ENCODE measurements around the gene TMEM184C. TPM values are rescaled to one million over a fixed set of nuclear protein-coding genes. Genes with fewer than 3 reads are reported as not detected.

Gene TMEM184C
- total RNA-seq, 1 donor from 2014 or later = 49.8 TPM

- no peaks in the 10 kb centered on the region for H3K27me3 Mint-ChIP-seq
- no peak overlapping the region for H3K4me3 Mint-ChIP-seq (ENCODE audit: low read depth)
- peaks cover 24% of the 10 kb centered on the region for H3K36me3 Mint-ChIP-seq (ENCODE audit: insufficient read depth)
- H3K27ac Mint-ChIP-seq = peak overlapping the region; percentile 15
- peaks cover 1% of the 10 kb centered on the region for H3K4me1 Mint-ChIP-seq (ENCODE audit: low read depth)
- H3K9me3 Mint-ChIP-seq (ENCODE audit: low read depth) = no peaks in the 10 kb centered on the region
- no peak for DNase-seq (ENCODE audit: low spot score, unreplicated experiment)
- TF ChIP-seq, protein P1, sequence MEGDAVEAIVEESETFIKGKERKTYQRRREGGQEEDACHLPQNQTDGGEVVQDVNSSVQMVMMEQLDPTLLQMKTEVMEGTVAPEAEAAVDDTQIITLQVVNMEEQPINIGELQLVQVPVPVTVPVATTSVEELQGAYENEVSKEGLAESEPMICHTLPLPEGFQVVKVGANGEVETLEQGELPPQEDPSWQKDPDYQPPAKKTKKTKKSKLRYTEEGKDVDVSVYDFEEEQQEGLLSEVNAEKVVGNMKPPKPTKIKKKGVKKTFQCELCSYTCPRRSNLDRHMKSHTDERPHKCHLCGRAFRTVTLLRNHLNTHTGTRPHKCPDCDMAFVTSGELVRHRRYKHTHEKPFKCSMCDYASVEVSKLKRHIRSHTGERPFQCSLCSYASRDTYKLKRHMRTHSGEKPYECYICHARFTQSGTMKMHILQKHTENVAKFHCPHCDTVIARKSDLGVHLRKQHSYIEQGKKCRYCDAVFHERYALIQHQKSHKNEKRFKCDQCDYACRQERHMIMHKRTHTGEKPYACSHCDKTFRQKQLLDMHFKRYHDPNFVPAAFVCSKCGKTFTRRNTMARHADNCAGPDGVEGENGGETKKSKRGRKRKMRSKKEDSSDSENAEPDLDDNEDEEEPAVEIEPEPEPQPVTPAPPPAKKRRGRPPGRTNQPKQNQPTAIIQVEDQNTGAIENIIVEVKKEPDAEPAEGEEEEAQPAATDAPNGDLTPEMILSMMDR (IDR thresholded peaks at IDR 0.05; ENCODE audit: unreplicated experiment) = no peak
These were observed 9.7 kb downstream of the TMEM184C start for GRCh38 chr4:147626903-147627302.

- Mint-ChIP-seq H3K27me3 (no peaks in the 10 kb centered on the region), H3K9me3 (ENCODE audit: low read depth) (no peaks in the 10 kb centered on the region), H3K4me1 (ENCODE audit: low read depth) (no peaks in the 10 kb centered on the region), H3K36me3 (ENCODE audit: insufficient read depth) (peaks cover 21% of the 10 kb centered on the region), H3K4me3 (ENCODE audit: low read depth) (no peak overlapping the region), H3K27ac (no peak overlapping the region)
- DNase-seq (ENCODE audit: low spot score, unreplicated experiment) = no peak
- TF ChIP-seq, protein P1 (IDR thresholded peaks at IDR 0.05; ENCODE audit: unreplicated experiment) = no peak
These were observed 11.2 kb downstream of the TMEM184C start for GRCh38 chr4:147628415-147628814.

GRCh38 chr4:147629783-147630730 lies 12.9 kb downstream of the TMEM184C start:
- no peaks in the 10 kb centered on the region for H3K27me3 Mint-ChIP-seq
- H3K9me3 Mint-ChIP-seq (ENCODE audit: low read depth) = no peaks in the 10 kb centered on the region
- H3K4me1 Mint-ChIP-seq (ENCODE audit: low read depth) = no peaks in the 10 kb centered on the region
- TF ChIP-seq, protein P1 (IDR thresholded peaks at IDR 0.05; ENCODE audit: unreplicated experiment) = no peak
- no peak for DNase-seq (ENCODE audit: low spot score, unreplicated experiment)
- no peak overlapping the region for H3K27ac Mint-ChIP-seq
- H3K36me3 Mint-ChIP-seq (ENCODE audit: insufficient read depth) = peaks cover 26% of the 10 kb centered on the region
- no peak overlapping the region for H3K4me3 Mint-ChIP-seq (ENCODE audit: low read depth)

GRCh38 chr4:147633113-147633512 lies 15.9 kb downstream of the TMEM184C start:
- Mint-ChIP-seq H3K4me3 (ENCODE audit: low read depth) (no peak overlapping the region), H3K9me3 (ENCODE audit: low read depth) (peaks cover 7% of the 10 kb centered on the region), H3K4me1 (ENCODE audit: low read depth) (no peaks in the 10 kb centered on the region), H3K27me3 (no peaks in the 10 kb centered on the region), H3K27ac (no peak overlapping the region), H3K36me3 (ENCODE audit: insufficient read depth) (peaks cover 34% of the 10 kb centered on the region)
- DNase-seq (ENCODE audit: low spot score, unreplicated experiment) = no peak
- TF ChIP-seq, protein P1 (IDR thresholded peaks at IDR 0.05; ENCODE audit: unreplicated experiment) = no peak

GRCh38 chr4:147633643-147634042 lies 16.4 kb downstream of the TMEM184C start:
- Mint-ChIP-seq H3K36me3 (ENCODE audit: insufficient read depth) (peaks cover 36% of the 10 kb centered on the region), H3K4me1 (ENCODE audit: low read depth) (no peaks in the 10 kb centered on the region), H3K9me3 (ENCODE audit: low read depth) (peaks cover 7% of the 10 kb centered on the region), H3K27ac (no peak overlapping the region), H3K27me3 (no peaks in the 10 kb centered on the region), H3K4me3 (ENCODE audit: low read depth) (no peak overlapping the region)
- no peak for DNase-seq (ENCODE audit: low spot score, unreplicated experiment)
- TF ChIP-seq, protein P1 (IDR thresholded peaks at IDR 0.05; ENCODE audit: unreplicated experiment) = no peak
